ENCODE results near the gene ATP1A4.

ATP1A4 gene

GRCh38 chr1:160117300-160117699 lies 34.1 kb upstream of the ATP1A4 start:
- TF ChIP-seq FOXP2 (optimal IDR thresholded peaks at IDR 0.05; ENCODE audit: borderline replicate concordance, extremely low read depth, extremely low read length, insufficient read depth) (no peak), REST (IDR thresholded peaks at IDR 0.05; ENCODE audit: insufficient read depth in 1 of 2, low read depth in 2 of 2, low read length in 2 of 2) (no peak), SIN3A (IDR thresholded peaks at IDR 0.05; ENCODE audit: borderline replicate concordance, insufficient read depth, low read length) (no peak), POLR2AphosphoS5 (IDR thresholded peaks at IDR 0.05; ENCODE audit: low read depth, low read length) (no peak), TAF1 (IDR thresholded peaks at IDR 0.05; ENCODE audit: borderline replicate concordance, insufficient read depth, low read length) (no peak)

DNA sequence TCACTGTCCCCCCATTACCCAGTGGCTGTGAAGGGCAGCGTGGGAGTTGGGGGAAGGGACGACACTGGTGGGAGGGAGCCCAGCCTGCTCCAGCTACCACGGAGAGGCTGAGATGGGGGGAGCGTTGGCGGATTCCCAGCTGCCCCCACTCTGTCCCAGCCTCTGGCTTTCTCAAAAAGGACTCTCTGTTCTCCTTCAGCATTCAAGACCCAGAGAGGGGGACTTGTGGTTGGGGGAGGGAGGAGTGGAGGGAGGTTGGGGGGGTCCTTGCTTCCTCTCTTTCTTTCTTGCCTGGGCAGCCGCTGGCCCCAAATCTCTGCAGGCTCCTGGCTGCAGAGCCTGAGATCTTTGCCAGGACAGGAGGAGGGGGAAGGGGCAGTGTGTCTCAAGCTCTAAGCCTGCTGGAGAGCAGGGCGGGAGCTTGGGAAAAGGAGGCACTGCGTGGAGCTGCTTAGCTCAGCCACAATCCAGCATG lies 33.7 kb upstream of the ATP1A4 start:
- TF ChIP-seq REST (IDR thresholded peaks at IDR 0.05; ENCODE audit: insufficient read depth in 1 of 2, low read depth in 2 of 2, low read length in 2 of 2), result no peak
- TF ChIP-seq TAF1 (IDR thresholded peaks at IDR 0.05; ENCODE audit: borderline replicate concordance, insufficient read depth, low read length), result no peak
- no peak for TF ChIP-seq FOXP2 (optimal IDR thresholded peaks at IDR 0.05; ENCODE audit: borderline replicate concordance, extremely low read depth, extremely low read length, insufficient read depth)
- no peak for TF ChIP-seq POLR2AphosphoS5 (IDR thresholded peaks at IDR 0.05; ENCODE audit: low read depth, low read length)
- TF ChIP-seq SIN3A (IDR thresholded peaks at IDR 0.05; ENCODE audit: borderline replicate concordance, insufficient read depth, low read length), result no peak

GRCh38 chr1:160118928-160119327 lies 32.5 kb upstream of the ATP1A4 start:
- TF ChIP-seq SIN3A (IDR thresholded peaks at IDR 0.05; ENCODE audit: borderline replicate concordance, insufficient read depth, low read length) (no peak), FOXP2 (optimal IDR thresholded peaks at IDR 0.05; ENCODE audit: borderline replicate concordance, extremely low read depth, extremely low read length, insufficient read depth) (no peak), TAF1 (IDR thresholded peaks at IDR 0.05; ENCODE audit: borderline replicate concordance, insufficient read depth, low read length) (no peak)

- TF ChIP-seq TAF1 (IDR thresholded peaks at IDR 0.05; ENCODE audit: borderline replicate concordance, insufficient read depth, low read length), result no peak
- TF ChIP-seq POLR2AphosphoS5 (IDR thresholded peaks at IDR 0.05; ENCODE audit: low read depth, low read length), result no peak
- TF ChIP-seq SIN3A (IDR thresholded peaks at IDR 0.05; ENCODE audit: borderline replicate concordance, insufficient read depth, low read length), result no peak
- TF ChIP-seq REST (IDR thresholded peaks at IDR 0.05; ENCODE audit: insufficient read depth in 1 of 2, low read depth in 2 of 2, low read length in 2 of 2), result no peak
- no peak for TF ChIP-seq FOXP2 (optimal IDR thresholded peaks at IDR 0.05; ENCODE audit: borderline replicate concordance, extremely low read depth, extremely low read length, insufficient read depth)
These were observed 30.6 kb upstream of the ATP1A4 start for GRCh38 chr1:160120797-160121196.

- TF ChIP-seq REST (IDR thresholded peaks at IDR 0.05; ENCODE audit: insufficient read depth in 1 of 2, low read depth in 2 of 2, low read length in 2 of 2) (no peak), FOXP2 (optimal IDR thresholded peaks at IDR 0.05; ENCODE audit: borderline replicate concordance, extremely low read depth, extremely low read length, insufficient read depth) (no peak), SIN3A (IDR thresholded peaks at IDR 0.05; ENCODE audit: borderline replicate concordance, insufficient read depth, low read length) (no peak), POLR2AphosphoS5 (IDR thresholded peaks at IDR 0.05; ENCODE audit: low read depth, low read length) (no peak), TAF1 (IDR thresholded peaks at IDR 0.05; ENCODE audit: borderline replicate concordance, insufficient read depth, low read length) (no peak)
These were observed 30.0 kb upstream of the ATP1A4 start for GRCh38 chr1:160121388-160121787.
